Right hindlimb (tissue), 1 donor: ENCODE results near the gene VAC14.
A peak's percentile ranks its signal among the peaks of the same experiment; 100 is the strongest.
"Not testable (repeated sequence)": the region's sequence is repeated elsewhere in the genome, so short reads cannot be mapped to it uniquely, and the experiment has no call there.

Experiments used
- DNase-seq: peaks from one replicate; pipeline ENCODE4 v3.0.0-alpha.2; 2018

VAC14 gene

GRCh38 chr16:70678121-70678897 lies 122.6 kb downstream of the VAC14 start:
- peak; percentile 20 for DNase-seq

DNA sequence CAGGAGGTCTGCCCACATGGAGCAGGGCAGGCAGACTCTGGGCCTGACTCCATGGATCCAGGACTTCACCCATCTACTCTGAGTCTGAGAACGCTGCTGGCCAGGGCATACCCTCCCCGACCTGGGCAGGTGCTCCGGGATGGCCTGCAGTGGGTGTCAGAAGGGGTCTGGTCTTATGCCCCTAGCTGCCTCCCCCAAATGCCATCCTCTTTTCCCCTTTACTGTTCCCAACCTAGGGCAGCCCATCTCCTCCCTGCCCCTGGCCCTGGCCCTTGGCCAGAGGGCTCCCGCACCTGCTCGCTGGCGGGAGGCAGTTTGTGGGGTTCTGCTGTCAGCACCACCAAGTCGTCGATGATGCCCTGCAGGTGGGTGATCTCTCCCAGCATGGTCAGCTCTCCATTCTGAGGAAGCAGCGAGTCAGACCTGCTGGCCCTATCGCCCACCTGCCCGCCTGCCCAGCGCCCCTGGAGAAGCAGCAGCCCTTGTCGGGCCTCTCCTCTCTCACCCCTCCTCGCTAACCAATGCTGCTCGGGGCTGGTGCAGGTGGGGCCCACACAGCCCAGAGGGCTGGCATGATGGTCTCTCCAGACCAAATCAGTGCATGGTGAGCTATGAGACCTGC lies 123.3 kb downstream of the VAC14 start:
- DNase-seq: no peak

DNA sequence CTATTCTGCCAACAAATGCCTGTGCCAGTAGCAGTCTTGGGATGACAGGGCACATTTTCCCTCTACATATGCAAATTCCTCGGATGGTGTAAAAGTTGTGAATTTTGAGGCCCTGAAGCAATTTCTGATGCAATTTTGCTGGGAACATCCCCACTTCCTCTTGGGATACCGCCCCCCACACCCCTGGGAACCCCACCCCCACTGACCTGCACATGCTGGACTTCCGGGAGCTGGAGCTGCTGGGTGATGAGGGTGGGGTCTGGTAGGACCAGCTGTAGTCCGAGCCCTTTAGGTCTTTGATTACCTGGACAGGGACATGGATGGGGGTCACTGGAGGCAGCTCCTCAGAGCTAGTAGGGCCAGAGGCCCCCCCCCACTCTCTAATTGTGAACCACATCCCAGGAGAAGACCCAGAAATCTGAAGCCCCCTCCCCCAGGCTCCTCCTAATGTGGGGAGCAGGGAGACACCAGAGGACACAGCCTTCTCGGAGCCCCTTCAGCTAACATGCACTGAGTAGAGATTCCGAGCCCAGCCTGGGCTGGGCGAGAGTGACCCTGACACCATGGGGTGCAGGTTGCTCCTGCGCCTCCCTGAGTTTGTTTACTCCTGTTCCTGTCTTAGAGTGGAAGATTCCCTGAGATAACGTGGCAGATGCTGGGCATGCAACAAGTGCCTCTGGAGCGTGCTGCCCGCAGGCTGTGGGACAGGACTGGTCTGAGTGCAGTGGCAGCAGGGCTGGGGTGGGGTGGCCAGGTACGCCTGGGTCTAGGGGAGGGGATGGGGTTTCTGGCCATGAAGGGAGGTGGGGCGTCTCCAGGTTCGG lies 124.1 kb downstream of the VAC14 start:
- DNase-seq: peak; percentile 22

- peak; percentile 22 for DNase-seq
Measured at GRCh38 chr16:70675851-70676513, 125.0 kb downstream of the VAC14 start.

DNA sequence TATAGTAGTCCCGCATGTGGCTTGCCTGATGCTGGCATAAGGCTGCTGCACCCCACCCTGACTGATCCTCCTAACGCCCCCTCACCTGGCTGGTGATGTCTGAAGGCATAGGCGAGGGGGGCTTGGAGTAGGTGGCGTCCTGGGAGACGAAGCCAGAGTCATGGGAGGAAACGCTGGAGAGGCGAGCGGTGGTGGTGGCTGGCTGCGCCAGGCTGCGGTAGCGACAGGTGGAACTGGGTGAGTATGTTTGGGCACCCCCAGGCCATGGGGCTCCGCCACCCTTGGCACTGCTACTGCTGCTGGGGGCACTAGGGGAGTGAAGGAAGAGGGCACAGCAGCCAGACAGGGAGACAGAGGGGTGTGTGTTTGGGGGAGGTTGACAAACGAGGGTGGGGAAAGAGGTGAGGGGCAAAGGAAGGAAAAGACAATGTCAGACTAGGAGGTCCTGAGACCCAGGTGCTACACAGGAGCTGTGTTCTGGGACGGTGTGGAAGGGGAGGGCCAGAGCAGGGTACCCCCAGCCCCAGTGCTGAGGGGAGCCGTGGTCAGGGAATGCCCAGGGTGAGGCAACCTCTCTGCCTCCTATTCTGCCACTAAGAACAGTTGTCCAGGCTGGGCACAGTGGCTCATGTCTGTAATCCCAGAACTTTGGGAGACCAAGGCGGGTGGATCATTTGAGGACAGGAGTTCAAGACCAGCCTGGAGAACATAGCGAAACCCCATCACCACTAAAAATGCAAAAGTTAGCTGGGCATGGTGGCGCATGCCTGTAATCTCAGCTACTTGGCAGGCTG lies 126.5 kb downstream of the VAC14 start:
- DNase-seq: peak; percentile 11

GRCh38 chr16:70670938-70671337 lies 130.0 kb downstream of the VAC14 start:
- not testable (repeated sequence) for DNase-seq

- no peak for DNase-seq
Measured at GRCh38 chr16:70670175-70670574, 130.8 kb downstream of the VAC14 start.

GRCh38 chr16:70665806-70666735 lies 134.9 kb downstream of the VAC14 start:
- no peak for DNase-seq

- DNase-seq: no peak
Measured at GRCh38 chr16:70665113-70665694, 135.8 kb downstream of the VAC14 start.

DNA sequence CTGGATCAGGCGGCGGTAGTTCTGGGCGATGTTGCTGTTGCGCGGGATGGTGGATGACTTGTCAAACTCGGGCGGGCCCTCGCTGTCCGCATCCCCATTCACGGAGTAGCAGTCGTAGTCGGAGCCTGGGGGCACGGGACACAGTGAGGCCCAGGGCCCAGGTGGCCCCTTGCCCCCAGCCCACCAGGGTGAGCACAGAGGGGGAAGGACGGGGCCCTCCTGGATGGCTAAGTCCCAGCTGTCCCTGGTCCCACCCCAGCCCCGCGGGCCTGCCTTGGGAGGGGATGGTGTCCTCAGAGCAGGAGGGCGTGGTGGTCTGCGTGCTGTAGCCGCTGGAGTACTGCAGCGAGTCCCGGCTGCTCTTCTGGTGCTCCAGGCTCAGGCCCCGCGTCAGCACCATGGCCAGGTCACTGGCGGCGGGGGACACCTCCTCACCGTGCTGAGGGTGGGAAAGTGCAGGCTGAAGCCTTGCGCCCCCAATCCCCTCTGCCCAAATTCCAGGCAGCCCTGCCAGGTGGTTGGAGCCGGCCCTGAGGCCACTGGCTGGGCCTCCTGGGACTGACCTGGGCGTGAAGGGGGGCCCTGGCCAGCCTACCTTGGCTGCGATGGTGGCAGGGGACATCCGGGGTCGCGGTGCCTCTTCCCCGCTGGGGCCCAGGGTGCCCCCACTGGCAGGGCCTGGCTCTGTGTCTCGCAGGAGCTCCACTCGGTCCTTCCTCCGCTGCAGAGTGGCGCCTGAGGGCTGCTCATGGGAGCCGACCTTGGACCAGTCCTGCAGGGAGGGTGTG lies 136.4 kb downstream of the VAC14 start:
- no peak for DNase-seq

- no peak for DNase-seq
Measured at GRCh38 chr16:70663524-70664324, 137.2 kb downstream of the VAC14 start.

DNA sequence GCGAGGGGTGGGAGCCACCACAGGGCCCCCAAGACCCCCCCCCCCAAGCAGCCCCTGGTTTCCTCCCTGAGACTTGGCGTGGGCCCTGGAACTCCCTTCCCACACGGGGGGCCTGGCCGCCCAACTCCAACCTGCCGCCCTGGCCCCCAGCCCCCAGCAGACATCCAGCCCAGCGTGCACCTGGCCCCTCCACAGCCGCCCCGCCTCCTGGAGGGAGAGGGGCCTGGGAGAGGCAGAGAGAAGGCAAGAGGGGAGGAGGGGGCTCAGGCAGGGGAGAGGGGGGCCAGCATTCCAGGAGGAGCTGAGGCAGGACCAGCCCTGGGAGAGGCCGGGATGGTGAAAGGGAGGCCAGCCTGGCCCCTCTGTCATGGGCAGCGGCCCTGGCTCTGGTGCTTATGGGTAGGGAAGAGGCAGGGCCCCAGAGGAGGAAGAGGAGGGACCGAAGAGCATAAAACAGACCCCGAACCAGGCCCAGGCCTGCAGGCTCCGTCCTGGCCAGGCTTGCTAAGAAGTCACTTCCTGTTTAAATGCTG lies 137.9 kb downstream of the VAC14 start:
- no peak for DNase-seq

DNA sequence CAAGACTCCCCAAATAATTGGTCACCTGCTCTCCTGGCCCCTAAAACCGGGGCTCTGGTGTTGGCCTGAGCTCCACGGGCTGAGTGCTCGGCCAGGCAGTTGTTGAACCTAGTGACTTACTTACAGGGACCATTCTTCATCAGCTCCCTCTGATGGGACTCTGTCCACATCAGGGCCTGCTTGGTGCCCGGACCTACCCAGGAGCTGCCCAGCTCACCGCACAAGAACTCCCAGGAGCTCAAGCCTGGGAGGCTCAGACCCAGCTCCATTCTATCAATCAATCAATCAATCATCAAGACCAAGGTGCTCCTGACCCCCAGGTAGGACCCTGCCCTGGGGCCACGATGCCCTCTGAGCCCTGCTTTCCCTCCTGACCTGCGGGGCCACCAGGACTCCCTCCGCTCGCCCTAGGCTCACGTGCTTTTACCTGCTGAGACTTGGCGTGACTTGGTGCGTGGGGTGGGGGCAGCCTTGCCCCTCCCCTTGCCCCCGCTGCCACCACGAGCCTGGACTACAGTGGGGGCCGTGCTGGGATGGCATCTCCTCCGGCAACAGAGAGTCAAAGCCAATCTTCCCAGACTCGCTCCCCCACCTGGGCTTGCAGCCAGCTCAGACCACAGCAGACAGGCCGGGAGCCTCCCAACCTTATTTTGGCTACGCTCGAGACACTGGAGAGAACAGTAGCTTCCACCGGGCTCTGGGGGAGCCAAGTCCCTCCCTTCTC lies 138.9 kb downstream of the VAC14 start:
- peak; percentile 80 for DNase-seq

GRCh38 chr16:70661534-70661917 lies 139.4 kb downstream of the VAC14 start:
- no peak for DNase-seq

DNA sequence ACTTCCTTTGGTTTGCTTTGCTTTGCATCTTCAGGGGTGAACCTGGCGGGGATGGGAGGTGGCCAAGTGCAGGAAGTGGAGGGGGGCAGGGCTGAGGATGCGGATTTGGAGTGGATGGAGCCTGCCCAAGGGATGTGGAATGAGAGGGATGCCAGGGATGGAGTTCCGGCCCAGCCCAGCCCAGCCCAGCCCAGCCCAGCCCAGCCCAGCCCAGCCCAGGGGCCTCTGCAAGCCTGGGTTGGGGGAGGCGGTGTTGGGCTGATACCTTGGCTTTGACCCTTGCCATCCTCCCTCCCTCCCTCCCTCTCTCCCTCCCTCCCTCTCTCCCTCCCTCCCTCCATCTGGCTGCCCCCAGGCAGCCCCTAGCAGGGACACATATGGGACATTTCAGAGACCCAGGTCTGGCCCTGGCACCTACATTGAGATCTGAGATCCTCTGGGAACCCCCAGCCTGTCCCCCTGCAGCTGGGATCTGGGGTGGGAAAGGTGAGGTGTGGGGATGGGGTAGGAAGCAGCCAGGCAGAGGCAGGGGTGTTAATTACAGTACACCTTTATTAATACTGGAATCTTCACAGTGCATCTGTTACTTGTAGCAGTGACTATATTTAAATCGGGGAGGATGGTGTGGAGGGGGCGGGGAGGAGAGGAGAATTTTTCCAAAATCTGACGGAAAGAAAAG lies 140.1 kb downstream of the VAC14 start:
- DNase-seq: no peak

- no peak for DNase-seq
Measured at GRCh38 chr16:70659953-70660671, 140.8 kb downstream of the VAC14 start.

GRCh38 chr16:70659546-70659945 lies 141.4 kb downstream of the VAC14 start:
- no peak for DNase-seq
